ENCODE measurements around the gene ADAMTS19. TPM values are rescaled to one million over a fixed set of nuclear protein-coding genes. Genes with fewer than 3 reads are reported as not detected.

ADAMTS19 gene
- polyA plus RNA-seq (0.08 to 0.15 TPM (median 0.09 TPM) in 3 replicates), polyA minus RNA-seq (0.54 to 1.8 TPM in 2 of 3 replicates, not detected in the other)
- polyA plus RNA-seq (2011; ENCODE audit: low read depth), result not detected
- polyA plus RNA-seq (2011; cell fraction: cytosol; rRNA removed), result 0.06 and 0.17 TPM in 2 replicates
- 0.28 and 0.39 TPM in 2 replicates for polyA plus RNA-seq (2011; cell fraction: nucleus; rRNA removed)
- polyA plus RNA-seq (2012; ENCODE audit: low replicate concordance), result 0.24 TPM in 1 of 2 replicates, not detected in the other
- polyA minus RNA-seq (2011; cell fraction: cytosol; rRNA and poly(A)+ RNA removed), result not detected
- polyA minus RNA-seq (2011; cell fraction: nucleus; rRNA and poly(A)+ RNA removed), result 0.84 and 0.85 TPM in 2 replicates

DNA sequence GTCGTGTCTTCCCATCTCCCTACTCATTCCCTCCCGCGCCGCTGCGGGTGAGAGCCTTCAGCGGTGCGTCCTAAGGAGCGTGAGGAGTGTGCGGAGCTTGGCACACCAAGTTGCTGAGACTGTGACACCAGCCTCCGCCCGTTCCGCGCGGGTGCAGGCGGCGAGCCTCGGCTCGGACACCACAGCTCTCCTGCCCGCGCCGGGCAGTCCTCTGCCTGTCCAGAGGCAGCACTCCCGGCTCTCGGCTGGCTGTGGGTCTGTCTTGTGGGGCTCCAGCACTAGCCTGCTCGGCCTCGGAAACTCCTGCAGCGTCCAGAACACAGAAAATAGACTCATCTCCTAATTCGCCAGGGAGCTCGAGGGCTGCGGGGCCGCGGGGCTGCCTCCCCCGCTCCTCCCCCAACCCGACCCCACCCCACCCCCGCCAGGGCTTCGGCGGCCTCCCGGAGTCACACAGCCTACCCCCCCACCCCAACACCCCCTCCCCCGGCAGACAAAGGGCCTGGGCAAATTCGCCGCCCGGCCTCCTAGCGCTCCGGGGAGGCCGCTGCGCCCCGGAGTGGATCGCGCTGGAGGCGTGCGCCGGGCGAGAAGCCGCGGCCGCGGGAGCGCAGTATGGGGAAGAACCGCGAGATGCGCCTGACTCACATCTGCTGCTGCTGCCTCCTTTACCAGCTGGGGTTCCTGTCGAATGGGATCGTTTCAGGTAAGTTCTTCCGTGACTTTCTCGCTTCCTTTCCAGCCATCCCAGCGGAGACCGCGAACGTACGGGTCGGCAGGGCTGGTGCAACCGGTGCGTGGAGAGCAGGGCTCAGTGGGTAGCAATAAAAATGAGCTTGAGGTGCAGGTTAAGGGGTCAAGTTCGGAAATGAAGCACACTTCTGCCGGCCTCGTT lies at the start of gene ADAMTS19:
ADAMTS19 (plus strand) TSS at position 522 of the 895 bp plus-strand sequence; CDS start at position 616, 94 bp downstream.
- Histone ChIP-seq H3K27me3 (ENCODE audit: control insufficient read depth, extremely low read depth, insufficient read depth, low read length) (no peaks in the 10 kb centered on the region), H3K36me3 (ENCODE audit: control insufficient read depth in 2 of 2, extremely low read depth in 1 of 2, insufficient read depth in 2 of 2, low read length in 2 of 2) (no peaks in the 10 kb centered on the region), H3K4me1 (ENCODE audit: control insufficient read depth, extremely low read depth, insufficient read depth, low read length) (peaks cover 4% of the 10 kb centered on the region), H3K4me3 (ENCODE audit: control insufficient read depth in 2 of 3, extremely low read depth in 1 of 3, insufficient read depth in 2 of 3, low read depth in 1 of 3, low read length in 3 of 3) (peak within 1 kb of the TSS; percentile 34 to 83 (median 71)), H3K9me3 (ENCODE audit: control insufficient read depth, low read depth, low read length) (no peaks in the 10 kb centered on the region), H2AFZ (ENCODE audit: control insufficient read depth, low read length) (peak within 1 kb of the TSS; percentile 80), H3K4me2 (ENCODE audit: control insufficient read depth, extremely low read depth, insufficient read depth, low read depth, low read length) (peak within 1 kb of the TSS; percentile 88), H3K9me1 (ENCODE audit: control insufficient read depth, extremely low read depth, insufficient read depth, low read length) (no peaks in the 10 kb centered on the region), H3K9ac (ENCODE audit: control insufficient read depth, extremely low read depth, insufficient read depth, low read length) (peak within 1 kb of the TSS; percentile 50), H4K20me1 (ENCODE audit: control insufficient read depth, extremely low read depth, insufficient read depth, low read length) (no peaks in the 10 kb centered on the region), H3K27ac (ENCODE audit: control insufficient read depth, insufficient read depth, low read length) (no peak within 1 kb of the TSS), H3K79me2 (ENCODE audit: control insufficient read depth, insufficient read depth, low read length) (no peaks in the 10 kb centered on the region)
- dilution Hi-C loops (cut with MboI; ENCODE audit: extremely low pct_ligation_motif_present, low sequenced_read_pairs), result no loop called here
- TF ChIP-seq, protein P1, sequence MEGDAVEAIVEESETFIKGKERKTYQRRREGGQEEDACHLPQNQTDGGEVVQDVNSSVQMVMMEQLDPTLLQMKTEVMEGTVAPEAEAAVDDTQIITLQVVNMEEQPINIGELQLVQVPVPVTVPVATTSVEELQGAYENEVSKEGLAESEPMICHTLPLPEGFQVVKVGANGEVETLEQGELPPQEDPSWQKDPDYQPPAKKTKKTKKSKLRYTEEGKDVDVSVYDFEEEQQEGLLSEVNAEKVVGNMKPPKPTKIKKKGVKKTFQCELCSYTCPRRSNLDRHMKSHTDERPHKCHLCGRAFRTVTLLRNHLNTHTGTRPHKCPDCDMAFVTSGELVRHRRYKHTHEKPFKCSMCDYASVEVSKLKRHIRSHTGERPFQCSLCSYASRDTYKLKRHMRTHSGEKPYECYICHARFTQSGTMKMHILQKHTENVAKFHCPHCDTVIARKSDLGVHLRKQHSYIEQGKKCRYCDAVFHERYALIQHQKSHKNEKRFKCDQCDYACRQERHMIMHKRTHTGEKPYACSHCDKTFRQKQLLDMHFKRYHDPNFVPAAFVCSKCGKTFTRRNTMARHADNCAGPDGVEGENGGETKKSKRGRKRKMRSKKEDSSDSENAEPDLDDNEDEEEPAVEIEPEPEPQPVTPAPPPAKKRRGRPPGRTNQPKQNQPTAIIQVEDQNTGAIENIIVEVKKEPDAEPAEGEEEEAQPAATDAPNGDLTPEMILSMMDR (optimal IDR thresholded peaks at IDR 0.05 in 1 of 3, IDR thresholded peaks at IDR 0.05 in 1 of 3, conservative IDR thresholded peaks at IDR 0.05 in 1 of 3; ENCODE audit: extremely low read depth in 1 of 3, insufficient read depth in 2 of 3, low read length in 3 of 3), result no peak
- TF ChIP-seq EZH2 (IDR thresholded peaks at IDR 0.05; ENCODE audit: low read length), result no peak
- DNase-seq (ENCODE audit: low read depth, low spot score) (no peak), FAIRE-seq (peak; percentile 59)

GRCh38 chr5:129410488-129410887 lies 49.6 kb upstream of the ADAMTS19 start:
- Histone ChIP-seq H3K9me3 (ENCODE audit: control insufficient read depth, low read depth, low read length) (no peaks in the 10 kb centered on the region), H3K36me3 (ENCODE audit: control insufficient read depth in 2 of 2, extremely low read depth in 1 of 2, insufficient read depth in 2 of 2, low read length in 2 of 2) (no peaks in the 10 kb centered on the region), H3K4me3 (ENCODE audit: control insufficient read depth in 2 of 3, extremely low read depth in 1 of 3, insufficient read depth in 2 of 3, low read depth in 1 of 3, low read length in 3 of 3) (no peak overlapping the region), H4K20me1 (ENCODE audit: control insufficient read depth, extremely low read depth, insufficient read depth, low read length) (no peaks in the 10 kb centered on the region), H3K9me1 (ENCODE audit: control insufficient read depth, extremely low read depth, insufficient read depth, low read length) (no peaks in the 10 kb centered on the region), H3K27me3 (ENCODE audit: control insufficient read depth, extremely low read depth, insufficient read depth, low read length) (no peaks in the 10 kb centered on the region), H3K79me2 (ENCODE audit: control insufficient read depth, insufficient read depth, low read length) (no peaks in the 10 kb centered on the region), H2AFZ (ENCODE audit: control insufficient read depth, low read length) (no peak overlapping the region), H3K9ac (ENCODE audit: control insufficient read depth, extremely low read depth, insufficient read depth, low read length) (no peak overlapping the region), H3K4me2 (ENCODE audit: control insufficient read depth, extremely low read depth, insufficient read depth, low read depth, low read length) (no peak overlapping the region), H3K4me1 (ENCODE audit: control insufficient read depth, extremely low read depth, insufficient read depth, low read length) (no peaks in the 10 kb centered on the region), H3K27ac (ENCODE audit: control insufficient read depth, insufficient read depth, low read length) (no peak overlapping the region)
- TF ChIP-seq EZH2 (IDR thresholded peaks at IDR 0.05; ENCODE audit: low read length), result no peak
- TF ChIP-seq, protein P1 (optimal IDR thresholded peaks at IDR 0.05 in 1 of 3, IDR thresholded peaks at IDR 0.05 in 1 of 3, conservative IDR thresholded peaks at IDR 0.05 in 1 of 3; ENCODE audit: extremely low read depth in 1 of 3, insufficient read depth in 2 of 3, low read length in 3 of 3), result no peak
- dilution Hi-C loops (cut with MboI; ENCODE audit: extremely low pct_ligation_motif_present, low sequenced_read_pairs), result no loop called here
- DNase-seq (ENCODE audit: low read depth, low spot score) (no peak), FAIRE-seq (no peak)

All from keratinocyte (primary cell).